ENCODE results near the gene TMEM69. TPM values are rescaled to one million over a fixed set of nuclear protein-coding genes. Genes with fewer than 3 reads are reported as not detected.

Gene TMEM69
- total and polyA plus RNA-seq, 2 experiments from 2014 or later: 59.7 to 62.4 TPM

- H3K4me3 ChIP-seq: no peak overlapping the region
- H3K4me1 ChIP-seq (ENCODE audit: insufficient read depth): no peaks in the 10 kb centered on the region
- H3K4me2 ChIP-seq: no peak overlapping the region
- H3K4me1 Mint-ChIP-seq: peaks cover 8% of the 10 kb centered on the region
- H3K79me2 ChIP-seq (replicated peaks; ENCODE audit: insufficient read depth): peaks cover 62% of the 10 kb centered on the region
- H3K27me3 Mint-ChIP-seq (ENCODE audit: insufficient read depth, low read depth, poor library complexity): peaks cover 4% of the 10 kb centered on the region
- no peak for DNase-seq (ENCODE audit: low spot score)
- peaks cover 27% of the 10 kb centered on the region for H4K20me1 ChIP-seq (replicated peaks; ENCODE audit: insufficient read depth)
- no peak overlapping the region for H3K4me3 Mint-ChIP-seq
- 0 out of 2 replicates have a peak, but pooled peaks cover 5% of the 10 kb centered on the region for H3F3A ChIP-seq (replicated peaks; ENCODE audit: low read depth)
- peaks cover 71% of the 10 kb centered on the region for H3K36me3 Mint-ChIP-seq (ENCODE audit: low read depth)
- no peak overlapping the region for H3K27ac ChIP-seq (ENCODE audit: low read depth)
- no peak for ATAC-seq
- H3K9me2 ChIP-seq (ENCODE audit: insufficient read depth): no peaks in the 10 kb centered on the region
- no peak overlapping the region for H3K27ac Mint-ChIP-seq
- no peaks in the 10 kb centered on the region for H3K9me3 Mint-ChIP-seq
- H3K27me3 ChIP-seq (ENCODE audit: insufficient read depth): no peaks in the 10 kb centered on the region
- H2AFZ ChIP-seq: no peak overlapping the region
- H3K36me3 ChIP-seq (ENCODE audit: insufficient read depth): peaks cover 65% of the 10 kb centered on the region
- no peak for TF ChIP-seq REST (IDR thresholded peaks at IDR 0.05; ENCODE audit: unreplicated experiment)
- TF ChIP-seq JUNB (IDR thresholded peaks at IDR 0.05; ENCODE audit: unreplicated experiment): no peak
- no peak for TF ChIP-seq CTCF (conservative IDR thresholded peaks at IDR 0.05; ENCODE audit: low read depth in 2 of 2)
- no peak for TF ChIP-seq STAT1 (IDR thresholded peaks at IDR 0.05; ENCODE audit: unreplicated experiment)
- TF ChIP-seq ZNF462 (CRISPR knock-in tag; IDR thresholded peaks at IDR 0.05): no peak
- TF ChIP-seq POLR2AphosphoS5 (IDR thresholded peaks at IDR 0.05; ENCODE audit: low read depth): no peak
- no peak for TF ChIP-seq EZH2phosphoT487 (IDR thresholded peaks at IDR 0.05; ENCODE audit: unreplicated experiment)
- TF ChIP-seq ETS1 (IDR thresholded peaks at IDR 0.05): no peak
- no peak for TF ChIP-seq ZNF331 (CRISPR knock-in tag; IDR thresholded peaks at IDR 0.05; ENCODE audit: low read depth)
- no peak for TF ChIP-seq CREB1 (CRISPR knock-in tag; IDR thresholded peaks at IDR 0.05; ENCODE audit: low read depth)
- TF ChIP-seq ZNF114 (CRISPR knock-in tag; IDR thresholded peaks at IDR 0.05): no peak
- TF ChIP-seq NANOG (IDR thresholded peaks at IDR 0.05; ENCODE audit: borderline replicate concordance): no peak
- TF ChIP-seq EZH2 (IDR thresholded peaks at IDR 0.05; ENCODE audit: low read depth, unreplicated experiment): no peak
Measured at GRCh38 chr1:45658171-45658570, 29.8 kb upstream of the TMEM69 start.
